ENCODE results near the gene CORIN. TPM values are rescaled to one million over a fixed set of nuclear protein-coding genes. Genes with fewer than 3 reads are reported as not detected.

CORIN gene
- total RNA-seq, 1 experiment from 2014 or later = 0.07 TPM

GRCh38 chr4:47567511-47567910 lies 270.4 kb downstream of the CORIN start:
- no peak overlapping the region for H3K27ac Mint-ChIP-seq (ENCODE audit: unreplicated experiment)
- H3K4me3 Mint-ChIP-seq (ENCODE audit: low read depth, unreplicated experiment) = no peak overlapping the region
- CTCF ChIA-PET = no interaction called here
- H3K9me3 Mint-ChIP-seq (ENCODE audit: low read depth, unreplicated experiment) = no peaks in the 10 kb centered on the region
- no peak for TF ChIP-seq CTCF (IDR thresholded peaks at IDR 0.05; ENCODE audit: unreplicated experiment)
- no peak for DNase-seq
- H3K36me3 Mint-ChIP-seq (ENCODE audit: insufficient read depth, unreplicated experiment) = no peaks in the 10 kb centered on the region
- no peaks in the 10 kb centered on the region for H3K27me3 Mint-ChIP-seq (ENCODE audit: unreplicated experiment)
- no TSS peak for BruUV-seq (replicated peaks)
- intact Hi-C loops (cut with micrococcal nuclease; ENCODE audit: unreplicated experiment) = loop anchor here (10.0 kb wide), 1 partner anchor 183 kb away; no protein-coding TSS in a partner anchor
- H3K4me1 Mint-ChIP-seq (ENCODE audit: low read depth, unreplicated experiment) = peaks cover 10% of the 10 kb centered on the region

GRCh38 chr4:47566969-47567368 lies 270.9 kb downstream of the CORIN start:
- TF ChIP-seq CTCF (IDR thresholded peaks at IDR 0.05; ENCODE audit: unreplicated experiment) = no peak
- Mint-ChIP-seq H3K4me3 (ENCODE audit: low read depth, unreplicated experiment) (no peak overlapping the region), H3K9me3 (ENCODE audit: low read depth, unreplicated experiment) (no peaks in the 10 kb centered on the region), H3K27ac (ENCODE audit: unreplicated experiment) (no peak overlapping the region), H3K36me3 (ENCODE audit: insufficient read depth, unreplicated experiment) (no peaks in the 10 kb centered on the region), H3K27me3 (ENCODE audit: unreplicated experiment) (no peaks in the 10 kb centered on the region), H3K4me1 (ENCODE audit: low read depth, unreplicated experiment) (peaks cover 10% of the 10 kb centered on the region)
- BruUV-seq (replicated peaks) = no TSS peak
- CTCF ChIA-PET = no interaction called here
- DNase-seq = no peak
- intact Hi-C loops (cut with micrococcal nuclease; ENCODE audit: unreplicated experiment) = loop anchor here (10.0 kb wide), 1 partner anchor 182 kb away; no protein-coding TSS in a partner anchor

GRCh38 chr4:47566566-47566965 lies 271.3 kb downstream of the CORIN start:
- H3K9me3 Mint-ChIP-seq (ENCODE audit: low read depth, unreplicated experiment) = no peaks in the 10 kb centered on the region
- BruUV-seq (replicated peaks) = no TSS peak
- H3K27ac Mint-ChIP-seq (ENCODE audit: unreplicated experiment) = no peak overlapping the region
- CTCF ChIA-PET = no interaction called here
- no peaks in the 10 kb centered on the region for H3K36me3 Mint-ChIP-seq (ENCODE audit: insufficient read depth, unreplicated experiment)
- DNase-seq = no peak
- H3K27me3 Mint-ChIP-seq (ENCODE audit: unreplicated experiment) = no peaks in the 10 kb centered on the region
- intact Hi-C loops (cut with micrococcal nuclease; ENCODE audit: unreplicated experiment) = loop anchor here (10.0 kb wide), 1 partner anchor 182 kb away; no protein-coding TSS in a partner anchor
- TF ChIP-seq CTCF (IDR thresholded peaks at IDR 0.05; ENCODE audit: unreplicated experiment) = no peak
- H3K4me1 Mint-ChIP-seq (ENCODE audit: low read depth, unreplicated experiment) = peaks cover 10% of the 10 kb centered on the region
- H3K4me3 Mint-ChIP-seq (ENCODE audit: low read depth, unreplicated experiment) = no peak overlapping the region

- no peak for TF ChIP-seq CTCF (IDR thresholded peaks at IDR 0.05; ENCODE audit: unreplicated experiment)
- no peaks in the 10 kb centered on the region for H3K36me3 Mint-ChIP-seq (ENCODE audit: insufficient read depth, unreplicated experiment)
- no peaks in the 10 kb centered on the region for H3K9me3 Mint-ChIP-seq (ENCODE audit: low read depth, unreplicated experiment)
- CTCF ChIA-PET = interaction anchor here (0.5 kb wide), 1 partner anchor 13 kb away, joined by 6 read pairs; no protein-coding TSS in a partner anchor
- H3K4me3 Mint-ChIP-seq (ENCODE audit: low read depth, unreplicated experiment) = no peak overlapping the region
- BruUV-seq (replicated peaks) = no TSS peak
- no peak for DNase-seq
- intact Hi-C loops (cut with micrococcal nuclease; ENCODE audit: unreplicated experiment) = loop anchor here (5.0 to 10.0 kb wide), 3 partner anchors 70 to 177 kb away; no protein-coding TSS in a partner anchor
- H3K4me1 Mint-ChIP-seq (ENCODE audit: low read depth, unreplicated experiment) = peaks cover 10% of the 10 kb centered on the region
- no peak overlapping the region for H3K27ac Mint-ChIP-seq (ENCODE audit: unreplicated experiment)
- no peaks in the 10 kb centered on the region for H3K27me3 Mint-ChIP-seq (ENCODE audit: unreplicated experiment)
Measured at GRCh38 chr4:47562297-47562696, 275.6 kb downstream of the CORIN start.
